Thyroid gland (tissue), 4 donors: ENCODE measurements around the gene THAP7.

Experiments used
- CTCF ChIP-seq, 6 experiments: fragments of 200-600 bp in 3 of 6; fragments of 450-650 bp in 3 of 6; sonication (generic) in 3 of 6; IDR thresholded peaks; one replicate each; pipeline ENCODE4 v1.5.1; 2016 to 2019; ENCODE audit warnings: antibody characterized with exemption in 6 of 6, mild to moderate bottlenecking in 2 of 6, inconsistent platforms in 1 of 6, moderate library complexity in 1 of 6
- POLR2A ChIP-seq, 2 donors: fragments of 450-650 bp; IDR thresholded peaks; one replicate each; pipeline ENCODE4 v1.6.1; 2017; ENCODE audit warnings: antibody characterized with exemption in 2 of 2, mild to moderate bottlenecking in 2 of 2, moderate library complexity in 1 of 2

- TF ChIP-seq CTCF (IDR thresholded peaks at IDR 0.05) (no peak), POLR2A (IDR thresholded peaks at IDR 0.05) (no peak)
Observed at GRCh38 chr22:20987375-20987774, 14.5 kb downstream of the THAP7 start.
